Right lung (tissue), 5 donors: ENCODE measurements around the gene PKNOX1. TPM values are rescaled to one million over a fixed set of nuclear protein-coding genes. Genes with fewer than 3 reads are reported as not detected.
"Not testable (repeated sequence)": the region's sequence is repeated elsewhere in the genome, so short reads cannot be mapped to it uniquely, and the experiment has no call there.

Experiments used
- DNase-seq, 2 donors: peaks; one replicate each; pipeline ENCODE4 v3.0.0-alpha.2; 2013
- polyA plus RNA-seq, 5 donors: library from polyadenylated mRNA; unstranded; fragments of 120-200 nt; gene quantifications; one replicate each; pipeline versions ENCODE4 v1.2.1 to v1.2.3, GENCODE V29; 2013; ENCODE audit warnings: inconsistent platforms in 1 of 5, low replicate concordance in 1 of 5; ENCODE audit not compliant: insufficient read length in 5 of 5, insufficient read depth in 1 of 5

Gene PKNOX1
- polyA plus RNA-seq, 5 donors = 23.8 to 30.5 (median 26.3) TPM

DNA sequence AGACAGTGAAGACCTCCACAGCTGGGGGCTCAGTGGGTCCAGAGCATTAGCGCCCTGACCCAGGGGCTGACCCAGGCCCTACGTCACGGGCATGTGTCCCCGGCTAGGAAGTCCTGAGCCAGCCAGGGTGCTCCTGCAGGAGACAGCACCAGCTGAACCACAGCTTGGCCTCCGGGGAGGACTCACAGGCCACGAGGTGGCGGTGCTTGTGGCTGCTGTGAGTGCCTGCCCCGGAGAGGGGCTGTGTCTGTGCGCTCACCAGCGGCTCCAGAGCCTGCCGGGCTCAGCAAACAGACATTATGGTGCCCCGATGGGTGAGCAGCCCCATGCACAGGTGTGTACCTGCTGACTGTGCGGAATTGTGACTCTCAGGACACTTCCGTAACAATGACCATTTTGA lies 70.2 kb downstream of the PKNOX1 start:
- not testable (repeated sequence) for DNase-seq

DNA sequence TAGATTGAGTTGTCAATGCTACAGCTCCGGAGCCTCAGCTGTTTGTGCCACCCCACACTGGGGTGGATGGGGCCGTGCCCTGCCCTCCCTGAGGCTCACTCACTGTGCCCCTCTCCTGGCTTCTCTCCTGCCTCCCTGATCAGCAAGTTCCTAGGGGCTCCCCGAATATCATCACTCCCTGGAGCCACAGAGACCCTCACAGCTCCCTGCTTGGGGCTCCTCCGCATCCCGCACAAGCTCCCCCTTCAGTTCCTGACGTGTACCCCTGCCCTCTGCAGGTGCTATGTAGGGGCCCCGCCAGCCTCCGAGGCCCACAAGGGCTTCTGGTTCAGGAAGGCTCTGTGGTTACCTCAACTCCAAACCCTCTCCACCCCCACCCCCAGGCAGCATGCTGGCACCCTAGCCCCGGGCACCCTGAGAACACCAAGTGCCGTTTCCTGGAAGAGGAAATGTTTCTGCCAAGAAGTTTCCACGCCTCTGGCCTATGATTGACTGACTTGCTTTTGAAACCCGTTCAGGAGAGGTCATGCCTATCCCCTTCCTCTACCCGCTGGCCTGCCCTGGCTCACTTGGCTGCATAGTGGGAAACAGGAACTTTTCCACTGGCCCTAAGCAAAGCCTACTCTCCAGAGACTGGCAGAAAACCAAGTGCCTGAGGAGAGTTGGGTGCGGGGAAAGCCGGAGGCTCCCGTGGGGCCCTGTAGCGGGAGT lies 71.0 kb downstream of the PKNOX1 start:
- DNase-seq = not testable (repeated sequence)

DNA sequence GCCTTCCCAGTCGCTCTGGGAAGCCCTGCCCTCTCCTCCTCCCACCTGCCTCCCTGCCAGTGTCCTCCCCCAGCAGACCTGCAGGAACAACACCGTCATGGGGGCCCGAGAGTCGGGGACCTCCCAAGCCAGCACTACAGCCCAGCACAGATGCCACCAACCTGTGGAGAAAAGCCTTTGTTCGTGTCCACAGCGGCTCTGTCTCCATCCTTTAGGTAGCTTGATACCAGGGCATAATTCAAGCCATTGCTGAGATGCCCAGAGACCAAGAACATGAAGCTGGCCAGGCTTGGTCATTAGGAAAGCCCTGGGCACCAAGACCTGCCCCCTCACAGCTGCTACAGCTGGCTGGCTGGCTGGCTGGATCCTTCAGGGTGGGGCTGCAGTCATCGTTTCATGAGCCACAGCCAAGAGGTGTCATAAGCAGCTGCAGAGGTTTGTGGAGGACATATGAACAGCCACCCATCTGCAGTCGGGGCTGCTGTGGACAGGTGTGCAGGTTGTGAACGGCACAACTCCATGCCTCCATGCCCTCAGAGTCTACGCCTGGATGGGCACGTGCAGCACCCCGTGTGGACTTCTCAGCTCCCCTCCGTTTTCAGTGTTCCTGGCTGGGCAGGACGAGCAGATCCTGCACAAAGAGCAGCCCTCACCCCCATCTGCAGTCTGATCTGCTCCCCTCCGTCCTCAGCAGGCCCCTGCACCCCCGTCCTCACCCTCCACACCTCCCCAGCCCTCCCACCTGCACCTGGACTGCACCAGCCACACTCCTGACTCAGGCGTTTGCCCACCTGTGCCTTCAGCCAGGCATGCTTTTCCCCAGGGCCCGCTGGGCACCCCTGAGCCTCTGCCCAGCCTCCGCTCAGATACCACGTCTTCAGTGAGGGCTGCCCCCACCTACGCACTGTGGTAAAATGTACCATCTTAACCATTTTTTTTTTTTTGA lies 71.8 kb downstream of the PKNOX1 start:
- DNase-seq = not testable (repeated sequence)

DNA sequence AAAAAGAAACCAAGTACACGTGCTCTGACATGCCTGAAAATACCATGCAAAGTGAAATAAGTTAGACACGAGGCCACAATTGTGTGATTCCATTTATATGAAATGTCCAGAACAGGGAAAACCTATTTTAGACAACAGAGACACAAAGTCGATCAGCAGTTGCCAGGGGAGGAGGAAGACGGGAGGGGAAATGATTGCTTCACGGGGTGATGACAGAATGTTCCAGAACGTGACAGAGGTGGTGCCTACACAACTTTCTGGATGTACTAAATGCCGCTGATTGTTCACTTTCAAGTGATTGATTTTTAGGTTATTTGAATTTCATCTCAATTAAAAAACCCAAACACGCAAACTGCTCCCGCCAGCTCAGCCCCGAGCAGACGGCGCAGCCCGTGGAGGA lies 78.8 kb downstream of the PKNOX1 start:
- not testable (repeated sequence) for DNase-seq

DNA sequence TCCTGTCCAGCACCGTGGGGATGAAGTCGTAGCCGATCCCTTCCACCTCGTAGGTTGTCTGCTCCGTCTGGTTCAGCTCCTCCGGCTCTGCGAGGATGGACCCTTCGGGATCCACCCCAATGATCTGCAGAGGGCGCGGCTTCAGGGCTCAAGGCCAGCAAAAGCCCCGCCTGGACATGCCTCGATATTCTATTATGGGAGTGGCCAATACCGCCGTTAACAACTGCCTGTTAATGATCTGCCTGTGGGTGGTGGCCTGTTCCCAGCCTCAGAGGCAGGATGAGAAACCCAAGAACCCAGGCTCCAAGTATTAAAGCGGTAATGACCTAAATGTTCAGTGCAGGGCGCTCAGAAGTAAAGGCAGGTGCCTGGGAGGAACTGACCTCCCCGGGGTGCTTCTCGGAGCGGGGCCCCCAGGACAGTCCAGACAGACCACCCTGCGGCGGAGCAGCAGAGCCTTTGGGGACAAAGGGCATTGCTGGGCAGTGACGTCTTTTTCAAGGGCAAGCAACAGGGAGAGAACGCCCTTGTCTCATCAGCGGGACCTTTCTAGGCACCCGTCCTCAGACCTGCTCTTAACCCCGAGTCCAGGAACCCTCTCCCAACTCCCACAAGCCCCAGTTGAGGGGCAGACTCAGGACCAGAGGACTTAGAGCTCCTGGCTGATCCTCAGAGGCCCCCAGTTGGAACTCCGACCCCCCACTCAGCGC lies 88.7 kb downstream of the PKNOX1 start:
- not testable (repeated sequence) for DNase-seq

DNA sequence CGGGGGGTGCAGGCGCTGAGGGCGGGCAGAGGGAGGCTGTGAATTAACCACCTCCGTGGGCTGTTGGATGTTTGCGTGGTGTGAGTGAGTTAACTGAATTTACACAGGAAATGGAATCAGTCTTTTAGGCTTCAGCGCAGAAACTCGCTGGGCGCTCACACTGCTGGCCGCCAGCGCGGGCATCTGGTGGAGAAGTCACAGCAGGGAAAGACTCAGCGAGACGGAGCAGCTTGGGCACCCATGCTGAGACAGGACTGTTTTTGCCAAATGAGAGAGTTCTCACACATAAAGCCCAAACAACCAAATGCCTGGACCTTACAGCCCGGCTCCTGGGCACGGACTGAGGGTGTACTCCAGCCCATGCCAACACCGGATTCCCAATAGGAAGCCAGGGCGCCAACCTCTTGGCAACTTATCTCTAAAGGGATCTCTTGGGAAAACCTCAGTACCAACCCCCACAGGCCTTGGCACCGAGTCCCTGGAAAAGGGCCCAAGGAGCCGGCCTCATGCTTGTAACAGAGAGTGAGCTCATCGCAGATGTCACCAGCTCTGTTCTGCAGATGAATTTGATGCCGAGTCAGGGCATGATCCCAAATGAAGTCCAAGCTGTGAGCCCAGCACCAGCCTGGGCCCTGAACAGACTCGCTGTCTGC lies 90.0 kb downstream of the PKNOX1 start:
- DNase-seq = not testable (repeated sequence)

DNA sequence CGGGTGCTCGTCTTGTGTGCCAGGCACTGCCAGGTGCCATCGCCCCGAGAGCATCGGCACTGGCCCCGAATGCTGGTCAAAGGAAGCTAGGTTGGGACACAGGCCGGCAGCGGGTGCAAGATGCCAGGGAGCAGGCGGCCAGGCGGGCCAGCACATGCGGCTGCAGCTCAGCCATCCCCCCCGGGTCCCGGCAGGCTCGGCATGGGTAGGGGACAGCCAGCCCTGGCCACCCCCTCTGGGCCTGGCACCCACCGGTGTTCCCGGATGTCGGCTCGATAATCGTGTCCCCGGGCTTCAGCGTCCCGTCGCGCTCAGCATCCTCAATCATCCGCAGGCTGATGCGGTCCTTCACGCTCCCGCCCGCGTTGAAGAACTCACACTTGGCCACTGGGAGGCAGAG lies 91.6 kb downstream of the PKNOX1 start:
- DNase-seq = not testable (repeated sequence)

DNA sequence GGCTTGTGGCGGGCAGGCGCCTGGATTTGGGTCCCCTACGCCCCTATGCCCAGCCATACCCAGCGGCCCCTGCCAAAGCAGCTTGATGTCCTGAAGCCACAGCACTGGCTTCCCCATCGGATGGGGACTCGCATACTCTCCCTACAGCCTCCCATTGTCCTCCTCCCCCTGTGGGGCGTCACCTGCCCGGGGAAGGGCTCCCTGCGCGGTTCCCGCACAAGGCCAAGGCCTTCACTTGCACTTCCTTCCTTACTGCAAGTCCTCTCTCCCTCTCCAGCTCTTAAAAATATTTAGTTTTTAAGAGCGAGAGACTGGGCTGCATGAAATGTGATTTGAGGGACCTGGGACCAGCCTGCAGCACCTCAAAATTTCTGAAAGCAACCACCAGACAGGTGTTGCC lies 92.3 kb downstream of the PKNOX1 start:
- not testable (repeated sequence) for DNase-seq

DNA sequence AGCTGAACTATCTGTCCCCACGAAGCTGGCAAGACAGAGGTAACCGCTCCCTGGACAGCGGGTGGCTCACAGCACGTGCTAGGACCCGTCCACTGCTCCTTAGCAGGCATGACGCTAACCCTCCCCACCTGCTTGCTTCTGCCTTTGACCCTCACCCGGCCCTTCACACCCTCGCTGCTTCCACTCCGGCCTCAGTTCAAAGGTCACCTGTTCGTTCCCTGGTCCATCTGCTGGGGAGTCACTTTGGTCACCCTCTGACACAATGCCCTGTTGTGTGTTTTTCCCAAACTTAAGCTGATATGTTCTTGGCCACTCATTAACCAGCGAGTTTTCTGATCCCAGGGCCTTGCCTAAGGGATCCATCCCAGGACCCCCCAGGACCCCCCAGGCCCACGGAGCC lies 93.7 kb downstream of the PKNOX1 start:
- not testable (repeated sequence) for DNase-seq

DNA sequence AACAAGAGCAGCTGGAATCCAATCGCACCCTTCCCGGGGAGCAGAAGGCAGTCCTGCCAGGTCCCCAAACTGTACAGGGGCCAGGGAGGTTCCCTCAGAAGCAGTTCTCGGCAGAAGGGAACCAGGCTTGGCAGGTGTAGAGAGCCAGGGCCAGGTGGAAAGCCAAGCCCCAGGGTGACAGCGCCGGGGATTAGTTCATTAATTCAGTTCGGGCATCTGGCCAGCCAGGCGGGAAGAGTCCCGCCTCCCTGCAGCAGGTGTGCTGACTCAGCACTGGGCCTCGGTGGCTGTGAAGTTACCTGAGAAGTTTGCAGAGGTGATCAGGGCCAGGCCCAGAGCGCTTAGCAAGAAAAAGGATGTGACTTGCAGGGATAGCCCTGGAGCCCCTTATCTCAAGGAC lies 95.3 kb downstream of the PKNOX1 start:
- DNase-seq = not testable (repeated sequence)

DNA sequence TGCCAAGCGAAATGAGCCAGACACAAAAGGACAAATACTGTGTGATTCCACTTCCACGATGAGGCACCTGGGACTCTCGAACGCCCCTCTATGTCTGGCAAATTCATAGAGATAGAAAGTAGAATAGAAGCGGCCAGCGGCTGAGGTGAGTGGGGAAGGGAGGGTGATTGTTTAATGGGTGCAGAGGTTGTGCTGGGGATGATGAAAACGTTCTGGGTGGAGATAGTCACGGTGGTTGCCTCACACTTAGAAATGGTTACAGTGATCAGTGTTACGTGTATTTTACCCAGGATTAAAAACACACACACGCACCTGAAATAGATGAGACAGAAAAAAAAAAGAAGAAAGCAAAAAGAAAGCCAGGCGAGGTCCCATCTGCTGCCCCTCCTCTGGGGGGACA lies 98.4 kb downstream of the PKNOX1 start:
- DNase-seq = not testable (repeated sequence)

DNA sequence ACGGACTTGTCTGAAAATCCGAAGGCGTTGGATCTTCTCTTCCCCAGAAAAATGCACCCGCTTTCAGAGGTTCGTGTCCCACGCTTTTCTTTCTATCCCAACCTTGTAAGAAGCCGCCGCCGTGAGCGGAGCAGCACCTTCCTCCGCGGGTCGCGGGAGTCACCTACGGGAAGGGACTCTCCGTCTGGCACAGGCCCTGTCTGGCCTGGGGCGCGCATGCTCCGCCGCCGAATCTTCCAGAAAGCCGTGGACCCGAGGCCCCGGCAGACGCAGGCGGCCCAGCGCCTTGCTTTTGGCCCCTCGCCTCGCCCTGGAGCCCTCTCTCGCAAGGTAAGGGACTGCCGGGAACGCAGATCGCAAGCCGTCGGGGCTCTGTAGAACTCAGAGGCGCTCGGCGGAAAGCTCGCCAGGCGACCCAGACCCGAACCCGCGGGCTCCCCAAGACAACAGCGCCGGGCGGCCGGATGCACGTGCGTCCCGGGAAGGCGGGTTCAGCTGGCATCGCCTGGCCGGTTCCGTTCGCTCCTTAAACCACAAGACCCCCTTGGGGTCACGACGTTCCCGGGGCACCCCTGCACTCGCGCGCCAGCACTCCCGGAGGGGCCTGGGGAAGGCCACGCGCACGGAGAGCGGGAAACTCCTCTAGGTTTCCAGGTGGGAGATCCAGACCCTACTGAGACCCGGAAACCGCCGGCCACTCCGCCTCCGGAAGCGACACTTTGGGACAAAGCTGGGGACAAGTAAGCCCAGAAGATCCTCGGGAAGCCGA lies 100.2 kb downstream of the PKNOX1 start:
- DNase-seq = not testable (repeated sequence)

DNA sequence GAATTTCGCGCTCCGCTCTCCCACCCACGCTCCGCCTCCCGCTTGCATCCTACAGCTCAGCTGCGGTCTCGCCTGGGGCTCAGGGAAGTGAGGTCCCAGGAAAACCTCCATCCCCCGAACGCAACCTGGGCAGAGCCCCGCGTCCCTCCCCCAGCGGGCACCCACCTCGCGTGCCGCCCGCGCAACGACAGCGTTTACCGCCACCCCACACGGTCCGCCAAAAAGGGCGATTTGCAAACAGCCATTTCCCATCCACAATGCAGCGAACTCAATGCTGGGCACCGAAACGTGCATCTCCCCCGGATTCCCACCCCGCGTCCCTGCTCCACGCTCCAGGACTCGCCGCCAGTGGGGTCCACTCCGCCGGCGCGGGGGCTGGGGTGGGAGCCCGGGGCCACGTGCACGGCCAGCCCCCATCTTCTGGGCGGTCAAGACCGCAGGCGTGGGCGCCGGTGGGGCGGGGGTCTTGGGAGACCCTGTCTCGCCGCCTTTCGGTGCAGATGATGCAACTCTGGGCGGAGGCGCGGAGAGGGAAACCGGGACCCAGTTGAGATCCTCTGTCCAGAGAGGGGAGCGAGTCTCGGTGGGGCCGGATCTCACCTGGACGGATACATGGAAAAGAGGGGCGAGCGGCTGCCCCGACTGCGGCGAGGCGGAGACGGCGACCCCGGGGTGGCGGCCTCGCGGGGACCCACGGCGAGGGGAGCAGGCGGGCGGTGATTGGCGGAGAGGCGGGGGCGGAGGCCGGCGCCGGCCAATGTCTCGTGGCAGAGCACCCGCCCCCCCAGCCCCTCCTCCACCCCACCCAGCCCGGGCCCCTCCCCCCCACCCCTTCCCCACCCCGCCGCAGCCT lies 101.0 kb downstream of the PKNOX1 start, which contains the start of gene CBS:
Gene CBS, minus strand, starts transcription at position 666 of the 853 bp plus-strand sequence. CDS start 3,642 bp downstream, outside the sequence.
- not testable (repeated sequence) for DNase-seq

DNA sequence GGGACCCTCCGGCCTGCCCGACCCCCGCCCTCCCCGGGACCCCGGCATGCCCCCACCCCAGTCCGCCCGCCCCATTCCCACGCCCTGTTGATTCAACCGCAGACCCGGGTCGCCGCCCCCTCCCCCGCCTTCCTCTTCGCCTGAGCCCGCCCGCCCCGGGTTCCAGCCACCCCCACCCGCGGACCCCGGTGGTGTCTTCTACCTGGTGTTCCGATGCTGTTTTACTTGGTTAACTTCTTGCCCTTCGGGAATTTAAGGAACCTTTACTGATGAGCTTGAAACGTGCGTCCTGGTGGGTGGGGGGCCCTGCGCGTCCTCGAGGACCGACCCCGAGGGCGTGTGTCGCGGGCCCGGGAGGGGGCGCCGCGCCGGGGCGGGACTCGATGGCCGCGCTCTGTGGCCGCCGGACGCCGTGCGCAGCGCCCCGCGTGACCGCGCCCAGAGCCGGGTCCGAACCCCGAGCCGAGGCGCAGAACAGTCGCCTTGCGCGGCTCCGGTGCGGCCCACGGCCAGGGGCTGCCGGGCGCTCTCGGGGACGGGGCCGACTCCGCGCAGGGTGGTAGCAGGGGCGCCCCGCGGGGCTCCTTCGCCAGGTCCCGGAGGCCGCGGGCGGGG lies 101.8 kb downstream of the PKNOX1 start:
- DNase-seq = not testable (repeated sequence)

DNA sequence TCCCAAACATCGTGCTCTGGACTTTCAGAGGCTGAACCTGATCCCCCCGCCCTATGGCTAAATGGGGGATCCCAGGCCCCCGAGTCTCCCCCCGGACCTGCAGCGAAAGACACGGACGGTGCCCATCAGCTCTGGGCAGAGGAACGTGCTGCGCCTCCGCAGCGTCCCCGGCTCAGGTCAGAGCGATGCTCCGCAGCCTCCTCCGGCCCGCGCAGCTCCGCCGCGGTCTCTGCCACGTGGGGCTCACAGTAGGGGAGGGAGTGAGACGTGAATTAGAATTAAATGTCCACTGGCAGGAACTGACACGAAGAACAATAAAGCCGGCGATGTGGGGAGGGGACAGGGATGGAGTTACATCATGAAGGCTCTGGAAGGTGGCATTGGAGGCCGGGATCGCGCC lies 102.3 kb downstream of the PKNOX1 start:
- DNase-seq = not testable (repeated sequence)

DNA sequence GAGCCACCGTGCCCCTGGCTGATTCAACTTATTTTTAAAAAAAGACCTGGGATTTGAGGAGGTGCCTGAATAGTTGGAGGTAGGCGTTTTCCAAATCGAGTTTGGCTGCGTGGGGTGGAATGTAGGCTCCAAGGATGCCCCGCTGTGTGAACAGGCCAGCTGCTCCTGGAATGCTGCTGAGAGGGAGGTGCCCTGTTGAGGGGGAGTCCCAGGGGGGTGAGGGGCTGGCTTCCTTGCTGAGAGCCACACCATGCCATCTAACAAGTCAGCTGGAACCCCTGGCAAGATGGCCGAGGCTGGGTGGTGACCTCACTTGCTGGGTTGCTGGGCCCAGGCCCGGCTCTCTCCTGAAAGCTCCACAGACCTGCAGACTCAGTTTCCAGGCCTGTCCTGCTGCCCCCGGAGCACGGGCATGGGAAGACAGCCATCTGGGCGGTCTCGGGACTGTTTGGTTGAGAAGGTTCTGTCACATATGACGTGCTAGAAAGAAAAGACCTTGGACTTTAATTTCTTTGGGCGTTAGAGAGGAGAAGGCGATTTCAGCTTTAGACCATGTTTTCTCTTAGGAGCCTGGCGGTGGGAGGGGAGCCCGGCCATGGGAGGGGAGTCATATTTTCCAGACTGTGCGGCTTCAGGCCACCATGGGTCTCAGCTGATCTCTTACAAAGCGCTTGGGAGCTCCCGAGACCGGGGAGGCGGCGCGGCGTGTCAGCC lies 108.4 kb downstream of the PKNOX1 start:
- not testable (repeated sequence) for DNase-seq
